Sciatic nerve (tissue), 2 donors: ENCODE results near the gene DMBX1. TPM values are rescaled to one million over a fixed set of nuclear protein-coding genes. Genes with fewer than 3 reads are reported as not detected.
A peak's percentile ranks its signal among the peaks of the same experiment; 100 is the strongest.

Experiments used
- ATAC-seq: fragments of 200-7000 bp; cut with Tn5 transposase; one replicate; pipeline ENCODE4 v1.9.1; 2020; ENCODE audit warnings: mild to moderate bottlenecking, moderate library complexity
- DNase-seq: peaks from one replicate; pipeline ENCODE4 v3.0.0-alpha.2; 2020; ENCODE audit warnings: low spot score
- intact Hi-C: fragments of 100-400 bp; cut with DNase I; formaldehyde crosslinking; loops from one replicate; pipeline ENCODE4 v1.14.2; 2022
- total RNA-seq: library from RNA; stranded (reverse); fragmentation: NEBNext Ultra II Directional; extraction: Animal tissue kit (Norgen Biotek cat#: 25700); gene quantifications from one replicate; pipeline ENCODE4 v1.2.1, GENCODE V29; 2021
- donor health status: DM: no; HTN: no; CAD: no.
- donor health status: DM: no; HTN: no; CAD: no.

Gene DMBX1
- 0.13 TPM for total RNA-seq

DNA sequence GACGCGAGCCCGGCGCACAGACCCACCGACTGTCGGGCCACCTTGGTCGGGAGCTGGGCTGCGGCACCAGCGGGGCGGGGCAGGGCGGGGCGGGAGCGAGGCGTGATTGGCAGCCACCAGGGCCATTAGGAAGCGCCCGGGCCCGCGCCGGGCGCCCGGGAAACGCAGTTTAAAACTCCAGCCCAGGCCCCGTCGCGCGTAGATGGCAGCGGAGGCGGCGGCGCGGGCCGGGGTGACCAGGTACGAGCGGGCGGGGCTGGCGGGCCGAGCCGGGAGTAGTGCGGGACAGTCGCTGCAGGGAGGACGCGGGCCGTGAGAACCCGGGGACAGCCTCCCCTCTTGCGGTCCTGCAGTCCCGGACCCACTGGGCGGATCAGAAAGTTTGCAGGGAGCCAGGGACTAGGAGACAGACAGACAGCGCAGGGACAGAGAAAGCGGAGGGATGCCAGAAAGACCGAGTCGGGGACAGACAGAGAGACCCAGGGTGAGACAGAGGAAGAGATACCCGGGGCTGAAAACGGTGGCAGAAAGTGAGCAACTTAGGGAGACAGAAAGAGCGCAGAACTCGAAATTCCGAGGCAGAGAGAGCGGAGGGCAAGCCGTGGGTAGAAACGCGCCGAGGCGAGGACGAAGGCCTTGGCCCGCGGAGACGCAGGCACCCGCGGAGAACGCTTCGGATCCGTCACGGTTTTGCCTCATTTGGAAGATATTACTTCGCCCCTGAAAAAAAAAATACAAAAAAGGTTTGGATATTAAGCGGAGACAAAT lies at the start of gene DMBX1:
Gene DMBX1, plus strand, starts transcription at position 199 of the 768 bp plus-strand sequence. CDS start 17,175 bp downstream, outside the sequence.
- intact Hi-C loops: no loop called here
- ATAC-seq: peak; percentile 66

GRCh38 chr1:46440478-46440877 lies 49.2 kb upstream of the DMBX1 start:
- ATAC-seq (no peak), DNase-seq (no peak)
- intact Hi-C loops: no loop called here

More for the DNA sequence above, at the start of gene DMBX1:
- DNase-seq: no peak

- intact Hi-C loops: no loop called here
- ATAC-seq: peak; percentile 83
- peak; percentile 84 for DNase-seq
These were observed 47.1 kb upstream of the DMBX1 start for GRCh38 chr1:46442317-46443161.

DNA sequence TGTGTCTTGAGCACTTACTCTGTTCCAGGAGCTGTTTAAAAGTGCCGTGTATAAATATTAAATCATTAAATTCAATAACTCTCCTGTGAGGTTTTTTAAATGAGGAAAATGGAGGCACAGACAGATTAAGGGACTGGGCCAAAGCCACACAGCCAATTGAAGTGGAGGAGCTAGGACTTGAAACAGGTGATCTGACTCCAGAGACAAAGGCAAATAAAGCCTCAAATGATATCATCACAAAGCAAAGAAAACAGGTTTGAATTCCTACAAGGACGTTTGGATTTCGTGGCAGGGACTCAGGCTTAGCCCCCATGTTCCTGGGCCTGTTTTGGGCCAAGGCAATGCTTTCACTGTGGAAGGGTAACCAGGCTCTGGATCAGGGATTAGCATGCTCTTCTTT lies 45.2 kb upstream of the DMBX1 start:
- intact Hi-C loops: no loop called here
- ATAC-seq (no peak), DNase-seq (no peak)

- intact Hi-C loops: loop anchor here (5.0 kb wide), 1 partner anchor 81 kb away; no protein-coding TSS in a partner anchor
- DNase-seq: no peak
- ATAC-seq: no peak
These were observed 43.8 kb upstream of the DMBX1 start for GRCh38 chr1:46445773-46446256.

DNA sequence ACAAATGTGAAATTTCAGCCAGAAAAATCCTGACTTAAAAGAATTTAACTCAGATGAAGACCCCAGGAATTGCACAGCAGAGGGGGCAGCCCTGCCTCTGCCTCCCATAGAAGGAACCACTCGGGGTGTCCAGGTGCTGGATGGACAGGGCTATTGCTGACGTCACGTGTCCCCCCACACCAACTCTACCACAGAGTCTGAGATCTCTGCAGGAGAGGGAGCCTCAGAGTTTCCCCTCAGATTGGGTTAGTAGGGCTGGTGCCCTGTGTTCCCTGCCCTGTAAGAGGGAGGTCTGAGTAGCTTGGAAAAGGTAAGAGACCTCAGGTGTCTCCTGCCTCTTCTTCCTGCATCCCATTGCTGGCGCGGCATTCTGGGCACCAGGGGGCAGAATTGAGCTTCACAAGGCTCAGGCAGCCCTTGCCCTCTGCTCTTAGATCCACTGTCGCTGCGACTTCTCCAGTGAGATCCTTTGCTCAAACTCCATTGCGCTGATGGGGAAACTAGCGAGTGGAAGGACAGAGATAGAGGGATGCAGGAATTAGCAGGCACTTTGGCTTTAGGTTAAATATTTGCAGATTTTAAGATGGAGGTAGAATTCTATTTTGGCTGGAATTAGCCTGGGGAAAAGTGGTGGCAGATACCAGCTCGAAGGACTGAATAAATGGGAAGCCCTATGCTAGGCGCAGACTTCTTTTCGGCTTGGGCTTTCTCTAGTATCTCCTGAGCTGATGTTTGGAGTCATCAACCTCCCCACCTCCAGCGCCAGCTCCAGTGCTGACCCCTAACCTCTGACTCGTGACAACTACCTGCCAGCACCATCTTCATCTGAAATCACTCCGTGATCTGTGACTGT lies 42.8 kb upstream of the DMBX1 start:
- intact Hi-C loops: loop anchor here (5.0 kb wide), 1 partner anchor 80 kb away; no protein-coding TSS in a partner anchor

DNA sequence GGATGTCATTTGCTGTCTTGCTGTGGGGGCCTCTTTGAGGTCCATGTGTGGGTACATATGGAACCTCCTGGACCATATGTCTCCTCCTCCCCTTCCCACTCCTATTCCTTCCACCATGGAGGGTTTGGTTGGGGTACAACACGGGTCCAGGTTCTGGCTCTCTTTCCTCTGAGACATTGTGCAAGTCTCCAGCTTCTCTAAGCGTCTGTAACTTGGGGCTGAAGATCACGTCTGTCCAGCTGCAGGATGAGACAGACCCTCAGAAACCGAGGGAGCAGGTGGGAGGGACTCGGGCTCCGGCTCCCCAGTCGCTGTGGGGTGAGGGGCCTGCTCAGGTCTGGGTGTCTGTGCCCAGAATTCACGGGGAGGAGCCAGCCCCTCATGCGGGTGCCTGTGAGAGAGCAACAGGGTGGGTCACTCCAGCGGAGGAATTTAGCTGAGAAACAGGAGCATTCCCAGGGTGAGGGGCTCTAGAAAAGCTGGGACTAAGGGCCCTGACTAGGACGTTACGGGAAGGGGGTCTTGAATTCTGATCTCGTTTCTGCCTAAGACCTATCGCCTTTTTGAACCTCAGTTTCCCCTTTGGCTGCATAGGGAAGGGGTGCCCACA lies 42.0 kb upstream of the DMBX1 start:
- intact Hi-C loops: loop anchor here (5.0 kb wide), 1 partner anchor 80 kb away; no protein-coding TSS in a partner anchor

More for the DNA sequence above, 42.8 kb upstream of the DMBX1 start:
- ATAC-seq: peak; percentile 67
- peak; percentile 85 for DNase-seq

DNA sequence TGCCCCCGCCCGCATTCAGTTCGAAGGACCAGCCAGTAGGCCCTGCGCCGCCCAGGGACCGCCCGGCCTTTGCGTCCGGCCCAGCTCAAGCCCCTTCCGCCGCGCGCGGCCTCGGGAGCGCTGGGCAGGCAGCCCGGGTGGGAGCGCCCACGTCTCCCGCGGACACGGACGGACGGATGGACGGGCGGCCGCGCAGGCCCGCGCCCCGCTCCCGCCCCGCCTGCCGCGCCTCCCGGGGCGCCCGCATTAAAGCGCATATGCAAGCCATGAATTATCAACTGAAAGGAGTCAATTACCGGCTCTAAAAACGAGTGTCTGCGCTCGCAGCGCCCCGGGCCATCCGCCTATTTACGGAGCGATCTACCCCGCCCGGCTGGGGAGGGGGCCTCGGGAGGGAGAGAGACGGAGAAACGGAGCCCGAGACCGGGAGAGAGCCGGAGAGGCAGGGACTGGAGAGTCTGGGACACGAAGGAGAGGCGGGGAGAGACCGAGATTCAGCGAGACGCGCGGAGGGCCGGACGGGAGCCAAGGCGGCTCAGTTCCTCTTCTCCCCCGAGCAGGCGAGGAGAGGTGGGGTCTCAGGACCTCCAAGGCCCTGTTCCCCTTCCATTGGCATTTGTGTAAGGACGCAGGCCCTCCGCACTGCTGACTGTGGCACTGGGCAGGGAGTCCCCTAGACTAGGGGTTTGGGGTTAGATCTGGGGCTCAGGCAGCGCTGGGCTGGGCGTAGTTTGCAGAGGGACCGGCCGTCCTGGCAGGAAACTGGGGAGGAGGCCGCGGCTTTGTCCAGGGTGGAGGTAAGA lies 41.3 kb upstream of the DMBX1 start:
- DNase-seq (no peak), ATAC-seq (no peak)
- intact Hi-C loops: loop anchor here (5.0 kb wide), 1 partner anchor 79 kb away; no protein-coding TSS in a partner anchor

More for the DNA sequence above, 42.0 kb upstream of the DMBX1 start:
- ATAC-seq (no peak), DNase-seq (no peak)

DNA sequence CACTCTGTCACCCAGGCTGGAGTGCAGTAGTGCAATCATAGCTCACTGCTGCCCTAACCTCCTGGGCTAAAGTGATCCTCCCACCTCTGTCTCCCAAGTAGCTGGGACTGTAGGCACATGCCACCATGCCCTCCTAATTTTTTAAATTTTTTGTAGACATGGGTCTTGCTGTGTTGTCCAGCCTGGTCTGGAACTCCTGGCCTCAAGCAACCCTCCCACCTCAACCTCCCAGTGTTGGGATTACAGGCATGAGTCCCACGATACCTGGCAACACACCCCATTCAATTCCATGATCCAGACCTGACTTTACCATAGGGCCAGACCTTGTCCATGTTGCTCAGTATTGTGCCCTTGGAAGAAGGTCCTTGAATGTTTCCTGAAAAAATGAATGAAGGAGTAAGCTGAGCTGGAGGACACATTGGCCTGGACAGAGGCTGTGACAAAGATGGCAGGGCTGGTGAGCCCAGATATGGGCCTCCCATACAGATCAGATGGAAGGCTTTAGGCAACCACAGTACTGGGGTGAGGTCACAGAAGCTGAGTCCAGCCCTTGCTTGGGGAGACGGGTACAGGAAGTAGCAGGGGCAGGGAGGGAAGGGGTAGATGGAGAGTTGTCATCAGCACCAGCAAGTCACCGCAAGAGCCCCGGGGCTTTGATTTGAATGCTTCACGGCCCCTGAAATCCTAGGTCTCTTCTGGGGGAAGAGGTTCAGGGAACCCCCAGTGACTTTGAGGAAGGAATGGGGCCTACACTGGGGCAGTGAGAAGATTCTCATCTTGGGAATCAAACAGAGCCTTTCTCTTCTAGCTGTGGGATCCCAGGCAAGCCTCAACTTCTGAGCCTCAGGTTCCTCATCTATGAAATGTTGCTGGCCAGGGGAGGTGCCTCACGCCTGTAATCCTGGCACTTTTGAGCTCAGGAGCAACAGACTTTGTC lies 40.1 kb upstream of the DMBX1 start:
- DNase-seq (no peak), ATAC-seq (no peak)
- intact Hi-C loops: loop anchor here (5.0 kb wide), 1 partner anchor 78 kb away; no protein-coding TSS in a partner anchor

DNA sequence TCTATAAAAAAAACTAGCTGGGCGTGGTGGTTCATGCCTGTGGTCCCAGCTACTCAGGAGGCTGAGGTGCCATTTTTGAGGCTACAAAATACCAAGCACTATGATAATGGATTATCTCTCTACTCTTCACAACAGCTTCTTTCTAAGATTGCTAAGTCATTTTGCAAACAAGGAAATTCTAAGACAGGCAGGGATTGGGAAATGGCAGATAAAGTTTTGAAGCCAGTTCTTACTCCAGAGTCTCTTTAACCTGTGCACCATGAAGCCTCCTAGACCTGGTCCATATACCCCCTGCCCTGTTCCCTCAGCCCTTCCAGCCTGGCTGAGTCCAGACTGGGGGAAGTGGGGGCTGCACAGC lies 39.5 kb upstream of the DMBX1 start:
- DNase-seq (no peak), ATAC-seq (no peak)
- intact Hi-C loops: no loop called here

- intact Hi-C loops: no loop called here
- DNase-seq (no peak), ATAC-seq (no peak)
These were observed 37.4 kb upstream of the DMBX1 start for GRCh38 chr1:46451948-46452930.

DNA sequence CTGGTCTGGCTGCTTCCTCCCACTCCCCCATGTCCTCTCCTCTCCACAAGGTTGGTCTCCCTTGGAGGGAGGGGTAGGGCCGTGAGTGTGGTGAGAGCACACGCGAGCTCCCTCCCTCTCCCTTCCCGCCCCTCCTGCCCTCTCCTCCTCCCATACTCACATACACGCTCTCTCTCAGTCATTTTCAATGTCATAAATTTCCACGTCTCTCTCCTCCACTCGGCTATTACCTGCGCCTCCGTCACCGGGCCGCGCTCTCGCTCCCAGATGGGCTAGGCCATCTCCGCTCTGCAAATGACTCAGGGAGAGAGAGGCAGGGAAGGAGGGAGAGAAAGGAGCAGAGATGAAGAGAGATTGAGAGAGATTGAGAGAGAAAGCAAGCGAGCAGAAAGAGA lies 36.7 kb upstream of the DMBX1 start:
- no peak for ATAC-seq
- intact Hi-C loops: no loop called here
- no peak for DNase-seq

DNA sequence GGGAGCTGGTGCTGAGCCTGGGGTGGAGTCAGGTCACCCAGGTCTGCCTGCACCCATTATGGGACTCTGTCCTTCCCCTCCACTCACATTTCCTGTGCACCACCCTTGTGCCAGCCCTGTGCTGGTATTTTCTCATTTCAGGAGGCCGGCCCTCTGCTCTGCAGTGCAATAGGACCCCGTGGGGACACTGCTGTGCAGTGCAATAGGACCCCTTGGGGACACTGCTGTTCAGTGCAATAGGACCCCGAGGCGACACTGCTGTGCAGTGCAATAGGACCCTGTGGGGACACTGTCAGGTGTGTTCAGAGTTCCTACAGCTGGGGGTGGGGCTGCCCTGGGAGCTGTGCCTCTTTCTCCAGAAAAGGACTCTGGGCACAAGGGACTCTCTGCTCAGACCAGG lies 36.2 kb upstream of the DMBX1 start:
- no peak for DNase-seq
- intact Hi-C loops: no loop called here
- no peak for ATAC-seq

DNA sequence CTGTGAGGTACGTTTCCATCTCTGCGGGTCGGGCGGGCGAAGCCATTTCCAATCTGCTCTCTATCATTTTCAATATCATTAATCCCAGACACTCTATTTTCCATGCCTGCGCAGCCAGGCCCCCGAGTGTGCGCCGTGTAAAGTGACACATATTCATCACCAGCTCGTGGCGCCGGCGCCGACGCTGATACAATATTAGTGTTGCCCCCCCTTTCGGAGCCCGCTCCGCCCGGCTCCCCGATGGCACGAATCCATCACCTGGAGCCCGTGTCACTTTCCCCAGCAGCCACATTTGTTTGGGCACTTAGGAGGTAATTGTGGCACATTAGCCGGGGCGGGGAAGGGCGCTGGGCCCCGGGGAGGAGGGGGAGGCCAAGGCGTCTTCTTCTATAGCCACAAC lies 33.7 kb upstream of the DMBX1 start:
- DNase-seq: no peak
- intact Hi-C loops: no loop called here
- no peak for ATAC-seq

GRCh38 chr1:46456411-46456963 lies 33.1 kb upstream of the DMBX1 start:
- intact Hi-C loops: no loop called here
- ATAC-seq: no peak
- DNase-seq: no peak
